ENCODE results near the gene ALG9. TPM values are rescaled to one million over a fixed set of nuclear protein-coding genes. Genes with fewer than 3 reads are reported as not detected.

Gene ALG9
- total RNA-seq, 4 donors from 2014 or later, result 35.3 to 44.9 (median 36.6) TPM

GRCh38 chr11:111812211-111812610 lies 59.2 kb downstream of the ALG9 start:
- WGBS, 2 donors, result 91 to 99% methylated on average over 2 of the region's 2 CpGs

GRCh38 chr11:111811445-111811844 lies 59.9 kb downstream of the ALG9 start:
- Histone ChIP-seq H3K4me1 (peaks cover 8 to 10% of the 10 kb centered on the region in 2 donors), H3K27ac (no peak overlapping the region), H3K27me3 (no peaks in the 10 kb centered on the region), H3K9me3 (no peaks in the 10 kb centered on the region), H3K4me3 (replicated peaks in 1 of 3) (no peak overlapping the region), H3K36me3 (peaks cover 6% of the 10 kb centered on the region in 2 donors)
- intact Hi-C loops (cut with DNase I), result no loop called here
- WGBS, 2 donors, result 93 to 99% methylated on average over 2 of the region's 2 CpGs
- no peak for DNase-seq
- no peak for TF ChIP-seq CTCF (IDR thresholded peaks at IDR 0.05)
- no peak for TF ChIP-seq POLR2A (IDR thresholded peaks at IDR 0.05)

More at GRCh38 chr11:111812211-111812610, 59.2 kb downstream of the ALG9 start:
- no peak overlapping the region for H3K27ac ChIP-seq
- peaks cover 6% of the 10 kb centered on the region in 2 donors for H3K36me3 ChIP-seq
- intact Hi-C loops (cut with DNase I), result no loop called here
- no peak overlapping the region for H3K4me3 ChIP-seq (replicated peaks in 1 of 3)
- H3K9me3 ChIP-seq, result no peaks in the 10 kb centered on the region
- DNase-seq, result no peak
- peaks cover 8 to 10% of the 10 kb centered on the region in 2 donors for H3K4me1 ChIP-seq
- no peaks in the 10 kb centered on the region for H3K27me3 ChIP-seq
- no peak for TF ChIP-seq POLR2A (IDR thresholded peaks at IDR 0.05)

GRCh38 chr11:111808834-111809233 lies 62.5 kb downstream of the ALG9 start:
- DNase-seq, result no peak
- H3K27me3 ChIP-seq, result no peaks in the 10 kb centered on the region
- H3K36me3 ChIP-seq, result peaks cover 6 to 10% of the 10 kb centered on the region in 2 donors
- 96 to 97% methylated on average over 2 of the region's 2 CpGs for WGBS, 2 donors
- intact Hi-C loops (cut with DNase I), result no loop called here
- H3K4me3 ChIP-seq (replicated peaks in 1 of 3), result no peak overlapping the region
- no peaks in the 10 kb centered on the region for H3K4me1 ChIP-seq
- no peak overlapping the region for H3K27ac ChIP-seq
- no peaks in the 10 kb centered on the region for H3K9me3 ChIP-seq
- TF ChIP-seq CTCF (IDR thresholded peaks at IDR 0.05) (no peak), POLR2A (IDR thresholded peaks at IDR 0.05) (no peak)

- intact Hi-C loops (cut with DNase I), result no loop called here
- H3K4me3 ChIP-seq (replicated peaks in 1 of 3), result no peak overlapping the region
- no peak overlapping the region for H3K27ac ChIP-seq
- DNase-seq, result no peak
- no peaks in the 10 kb centered on the region for H3K27me3 ChIP-seq
- no peaks in the 10 kb centered on the region for H3K9me3 ChIP-seq
- H3K4me1 ChIP-seq, result no peaks in the 10 kb centered on the region
- 78 to 83% methylated on average over 2 of the region's 2 CpGs for WGBS, 2 donors
- peaks cover 6 to 10% of the 10 kb centered on the region in 2 donors for H3K36me3 ChIP-seq
- TF ChIP-seq CTCF (IDR thresholded peaks at IDR 0.05) (no peak), POLR2A (IDR thresholded peaks at IDR 0.05) (no peak)
These were observed 63.3 kb downstream of the ALG9 start for GRCh38 chr11:111808063-111808588.

- no peaks in the 10 kb centered on the region for H3K9me3 ChIP-seq
- no peak for DNase-seq
- peaks cover 6 to 10% of the 10 kb centered on the region in 2 donors for H3K36me3 ChIP-seq
- TF ChIP-seq POLR2A (IDR thresholded peaks at IDR 0.05), result no peak
- TF ChIP-seq CTCF (IDR thresholded peaks at IDR 0.05), result no peak
- no peaks in the 10 kb centered on the region for H3K27me3 ChIP-seq
- H3K4me3 ChIP-seq (replicated peaks in 1 of 3), result no peak overlapping the region
- no peak overlapping the region for H3K27ac ChIP-seq
- no peaks in the 10 kb centered on the region for H3K4me1 ChIP-seq
- WGBS, 2 donors, result 95 to 96% methylated on average over 1 of the region's 1 CpG
- intact Hi-C loops (cut with DNase I), result no loop called here
These were observed 64.3 kb downstream of the ALG9 start for GRCh38 chr11:111807076-111807475.

Data from thyroid gland (tissue), 4 donors.